ENCODE data around the gene VPS37B.

GRCh38 chr12:122932207-122932606 lies 36.3 kb upstream of the VPS37B start:
- TF ChIP-seq CTCF (IDR thresholded peaks at IDR 0.05) (no peak), ESRRA (CRISPR knock-in tag; IDR thresholded peaks at IDR 0.05; ENCODE audit: borderline replicate concordance) (no peak), ZMAT4 (CRISPR knock-in tag; IDR thresholded peaks at IDR 0.05) (no peak), FOXJ3 (CRISPR knock-in tag; IDR thresholded peaks at IDR 0.05; ENCODE audit: borderline replicate concordance) (no peak), CBFB (CRISPR knock-in tag; IDR thresholded peaks at IDR 0.05; ENCODE audit: low read depth) (no peak), USF2 (CRISPR knock-in tag; IDR thresholded peaks at IDR 0.05) (no peak), ZBTB21 (CRISPR knock-in tag; IDR thresholded peaks at IDR 0.05; ENCODE audit: borderline replicate concordance) (no peak), JUN (CRISPR knock-in tag; IDR thresholded peaks at IDR 0.05) (no peak), STAT6 (CRISPR knock-in tag; conservative IDR thresholded peaks at IDR 0.05; ENCODE audit: low read depth) (no peak), MAX (CRISPR knock-in tag; IDR thresholded peaks at IDR 0.05) (no peak), SMAD3 (CRISPR knock-in tag; IDR thresholded peaks at IDR 0.05; ENCODE audit: borderline replicate concordance) (no peak), IRF1 (CRISPR knock-in tag; IDR thresholded peaks at IDR 0.05) (no peak), ZNF263 (CRISPR knock-in tag; IDR thresholded peaks at IDR 0.05; ENCODE audit: low read depth) (no peak)
